ENCODE measurements around the gene OR2AJ1.

The OR2AJ1 gene

GRCh38 chr1:247924868-247925267 is at the start of gene OR2AJ1:
OR2AJ1 (plus strand) TSS chr1:247924889; CDS start chr1:247933769, 8,880 bp downstream.
- no peak for DNase-seq (ENCODE audit: low read depth in 2 of 2, low spot score in 1 of 2)

GRCh38 chr1:247883346-247883745 is 41.3 kb upstream of the OR2AJ1 start:
- no peak for DNase-seq (ENCODE audit: low read depth in 2 of 2, low spot score in 1 of 2)

- DNase-seq (ENCODE audit: low read depth in 2 of 2, low spot score in 1 of 2), result no peak
These were observed 39.8 kb upstream of the OR2AJ1 start for GRCh38 chr1:247884797-247885413.

- no peak for DNase-seq (ENCODE audit: low read depth in 2 of 2, low spot score in 1 of 2)
These were observed 29.5 kb upstream of the OR2AJ1 start, which contains the start of gene OR2W3 for GRCh38 chr1:247895163-247895637. OR2W3 (plus strand) TSS chr1:247895587; CDS start chr1:247895587, 0 bp downstream.

GRCh38 chr1:247895976-247896375 is 28.7 kb upstream of the OR2AJ1 start:
- no peak for DNase-seq (ENCODE audit: low read depth in 2 of 2, low spot score in 1 of 2)

- no peak for DNase-seq (ENCODE audit: low read depth in 2 of 2, low spot score in 1 of 2)
These were observed 20.6 kb upstream of the OR2AJ1 start for GRCh38 chr1:247904122-247904521.

- no peak for DNase-seq (ENCODE audit: low read depth in 2 of 2, low spot score in 1 of 2)
These were observed 19.5 kb upstream of the OR2AJ1 start for GRCh38 chr1:247905181-247905580.

- DNase-seq (ENCODE audit: low read depth in 2 of 2, low spot score in 1 of 2), result no peak
These were observed 18.7 kb upstream of the OR2AJ1 start for GRCh38 chr1:247905910-247906503.

GRCh38 chr1:247906504-247907047 is 18.1 kb upstream of the OR2AJ1 start:
- no peak for DNase-seq (ENCODE audit: low read depth in 2 of 2, low spot score in 1 of 2)

- no peak for DNase-seq (ENCODE audit: low read depth in 2 of 2, low spot score in 1 of 2)
These were observed 15.9 kb upstream of the OR2AJ1 start for GRCh38 chr1:247908766-247909165.

- no peak for DNase-seq (ENCODE audit: low read depth in 2 of 2, low spot score in 1 of 2)
These were observed 10.9 kb upstream of the OR2AJ1 start for GRCh38 chr1:247913786-247914185.

- DNase-seq (ENCODE audit: low read depth in 2 of 2, low spot score in 1 of 2), result no peak
These were observed 9.6 kb upstream of the OR2AJ1 start for GRCh38 chr1:247914941-247915662.

- DNase-seq (ENCODE audit: low read depth in 2 of 2, low spot score in 1 of 2), result no peak
These were observed 4.7 kb upstream of the OR2AJ1 start, which contains the start of gene OR2T8 for GRCh38 chr1:247919952-247920351. OR2T8 (plus strand) TSS chr1:247920252; CDS start chr1:247921018, 766 bp downstream.

GRCh38 chr1:247923941-247924340 is 748 bp upstream of the OR2AJ1 start:
- no peak for DNase-seq (ENCODE audit: low read depth in 2 of 2, low spot score in 1 of 2)

GRCh38 chr1:247933989-247934388 is 9.3 kb downstream of the OR2AJ1 start:
- no peak for DNase-seq (ENCODE audit: low read depth in 2 of 2, low spot score in 1 of 2)

- DNase-seq (ENCODE audit: low read depth in 2 of 2, low spot score in 1 of 2), result no peak
These were observed 11.1 kb downstream of the OR2AJ1 start for GRCh38 chr1:247935781-247936180.

GRCh38 chr1:247936415-247936814 is 11.7 kb downstream of the OR2AJ1 start:
- DNase-seq (ENCODE audit: low read depth in 2 of 2, low spot score in 1 of 2), result no peak

- DNase-seq (ENCODE audit: low read depth in 2 of 2, low spot score in 1 of 2), result peak; percentile 33 to 64
These were observed 12.5 kb downstream of the OR2AJ1 start for GRCh38 chr1:247936965-247937734.

GRCh38 chr1:247942624-247943023 is 17.9 kb downstream of the OR2AJ1 start:
- DNase-seq (ENCODE audit: low read depth in 2 of 2, low spot score in 1 of 2), result no peak

- no peak for DNase-seq (ENCODE audit: low read depth in 2 of 2, low spot score in 1 of 2)
These were observed 23.9 kb downstream of the OR2AJ1 start, which contains the start of gene OR2L8 for GRCh38 chr1:247948558-247948957. OR2L8 (plus strand) TSS chr1:247948858; CDS start chr1:247948858, 0 bp downstream.

GRCh38 chr1:247953408-247953807 is 28.7 kb downstream of the OR2AJ1 start:
- DNase-seq (ENCODE audit: low read depth in 2 of 2, low spot score in 1 of 2), result no peak

All from stimulated activated CD8-positive, alpha-beta memory T cell treated with anti-CD3 and anti-CD28 coated beads, Interleukin-4, amount 100 ng/mL, for 1 hour (primary cell).